SH-SY5Y (cell line): Measurements from ENCODE around the gene KLHL22.

Source experiments
- GATA2 ChIP-seq: IDR thresholded peaks from 2 replicates; pipeline ENCODE4 v1.6.1; 2011; ENCODE audit warnings: mild to moderate bottlenecking, low read depth, low read length
- GATA3 ChIP-seq: IDR thresholded peaks from 2 replicates; pipeline ENCODE4 v1.6.1; 2011; ENCODE audit warnings: low read depth, mild to moderate bottlenecking, low read length, moderate library complexity

The KLHL22 gene

DNA sequence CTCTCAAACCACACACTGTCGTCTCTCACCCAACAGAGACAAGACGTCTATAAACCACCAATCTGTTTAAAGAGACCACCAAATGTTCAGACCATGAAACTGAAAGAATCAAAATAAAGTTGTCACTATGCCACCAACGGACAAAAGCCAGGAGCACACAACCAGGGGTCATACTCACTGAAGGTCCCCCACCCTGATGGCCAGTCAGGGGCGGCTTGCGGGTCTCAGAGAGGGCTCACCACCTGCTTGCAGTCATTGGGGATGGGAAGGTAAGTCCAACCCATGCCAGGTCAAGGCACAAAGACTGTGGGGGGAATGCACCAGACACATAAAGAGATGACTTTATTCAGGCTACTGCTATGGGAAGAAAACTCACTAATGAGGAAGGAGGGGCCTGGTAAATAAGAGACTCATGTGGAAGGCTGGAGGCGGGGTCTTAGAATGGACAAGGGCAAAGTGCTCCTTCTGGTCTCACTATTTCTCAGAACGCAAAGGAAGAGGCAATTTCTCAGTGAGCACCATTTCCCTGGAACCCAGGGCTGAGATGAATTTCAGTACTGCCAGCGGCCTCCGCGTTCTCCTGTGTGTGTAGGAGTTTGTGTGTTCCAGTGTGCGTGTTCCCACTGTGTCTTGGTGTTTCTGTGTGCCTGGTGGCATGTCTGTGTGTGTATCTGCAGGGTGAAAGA, 75.3 kb downstream of the KLHL22 start:
- TF ChIP-seq GATA3 (no peak), GATA2 (no peak)

DNA sequence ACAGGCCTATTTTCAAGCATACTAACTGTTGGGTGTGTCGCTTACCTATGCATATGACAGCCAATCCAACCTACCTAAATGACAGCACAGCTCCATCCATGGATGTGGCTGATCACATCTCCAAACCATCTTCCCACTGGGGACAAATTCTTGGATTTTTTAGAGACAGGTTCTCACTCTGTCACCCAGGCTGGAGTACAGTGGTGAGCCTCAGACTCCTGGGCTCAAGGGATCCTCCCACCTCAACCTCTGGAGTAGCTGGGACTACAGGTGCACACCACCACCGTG, 76.0 kb downstream of the KLHL22 start:
- no peak for TF ChIP-seq GATA3
- TF ChIP-seq GATA2, result no peak

GRCh38 chr22:20418211-20418788, 77.3 kb downstream of the KLHL22 start:
- no peak for TF ChIP-seq GATA3

- TF ChIP-seq GATA3 (no peak), GATA2 (no peak)
Observed at GRCh38 chr22:20414450-20414849, 81.1 kb downstream of the KLHL22 start.

DNA sequence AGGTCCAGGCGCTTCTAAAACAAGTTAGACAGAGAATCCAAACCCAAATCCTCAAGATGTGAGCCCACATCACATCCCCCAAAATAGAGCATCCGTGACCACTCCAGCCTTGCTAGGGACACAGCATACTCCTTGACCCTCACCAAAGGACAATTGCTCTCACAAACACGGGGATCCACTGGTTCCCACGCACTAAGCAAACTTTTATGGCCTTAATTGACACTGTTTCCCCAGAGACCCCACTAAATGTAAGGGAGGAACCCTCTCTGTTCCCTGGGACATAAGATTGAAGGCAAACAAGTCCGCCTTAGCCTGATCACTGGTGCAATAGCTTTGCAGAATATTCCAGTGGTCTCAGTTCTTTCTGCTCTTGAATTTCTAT, 81.5 kb downstream of the KLHL22 start:
- TF ChIP-seq GATA2 (no peak), GATA3 (no peak)

- TF ChIP-seq GATA2 (no peak), GATA3 (no peak)
Observed at GRCh38 chr22:20413217-20414058, 82.2 kb downstream of the KLHL22 start.

GRCh38 chr22:20412474-20413216, 83.0 kb downstream of the KLHL22 start:
- TF ChIP-seq GATA3 (no peak), GATA2 (no peak)

DNA sequence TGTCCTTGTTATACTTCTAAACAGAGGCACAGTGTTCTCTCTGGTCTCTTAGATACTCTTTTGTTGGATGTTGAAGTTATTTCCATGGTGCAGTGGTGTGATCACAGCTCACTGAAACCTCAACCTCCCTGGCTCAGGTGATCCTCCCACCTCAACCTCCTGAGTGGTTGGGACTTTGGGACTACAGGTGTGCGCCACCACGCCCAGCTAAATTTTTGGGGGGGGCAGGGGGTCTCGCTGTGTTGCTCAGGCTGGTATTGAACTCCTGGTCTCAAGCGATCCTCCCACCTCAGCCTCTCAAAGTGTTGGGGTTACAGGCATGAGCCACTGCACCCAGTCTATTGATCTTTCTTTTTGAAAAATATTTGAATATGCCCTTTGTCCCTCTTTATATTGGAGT, 86.7 kb downstream of the KLHL22 start:
- TF ChIP-seq GATA3 (no peak), GATA2 (no peak)

GRCh38 chr22:20407829-20408228, 87.8 kb downstream of the KLHL22 start:
- TF ChIP-seq GATA3 (no peak), GATA2 (no peak)

GRCh38 chr22:20406686-20407408, 88.7 kb downstream of the KLHL22 start:
- no peak for TF ChIP-seq GATA2
- TF ChIP-seq GATA3, result no peak

GRCh38 chr22:20405931-20406685, 89.5 kb downstream of the KLHL22 start:
- TF ChIP-seq GATA3, result no peak
- TF ChIP-seq GATA2, result no peak

DNA sequence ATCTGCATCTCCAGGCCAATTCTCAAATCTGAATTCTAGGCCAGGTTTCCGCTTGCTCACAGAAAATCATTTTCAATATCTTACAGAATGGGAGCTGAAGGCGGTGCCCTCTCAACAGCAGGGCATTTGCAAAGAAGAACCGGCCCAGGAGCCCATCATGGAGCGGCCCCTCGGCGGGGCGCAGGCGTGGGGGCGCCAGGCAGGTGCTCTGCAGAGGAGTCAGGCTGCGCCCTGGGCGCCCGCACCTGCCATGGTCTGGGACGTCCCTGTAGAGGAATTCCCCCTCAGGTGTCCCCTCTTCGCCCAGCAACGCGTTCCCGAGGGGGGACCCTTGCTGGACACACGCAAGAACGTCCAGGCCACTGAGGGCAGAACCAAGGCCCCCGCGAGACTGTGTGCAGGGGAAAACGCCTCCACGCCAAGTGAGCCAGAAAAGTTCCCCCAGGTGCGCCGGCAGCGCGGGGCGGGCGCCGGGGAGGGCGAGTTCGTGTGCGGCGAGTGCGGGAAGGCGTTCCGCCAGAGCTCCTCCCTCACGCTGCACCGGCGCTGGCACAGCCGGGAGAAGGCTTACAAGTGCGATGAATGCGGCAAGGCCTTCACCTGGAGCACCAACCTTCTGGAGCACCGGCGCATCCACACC, 90.2 kb downstream of the KLHL22 start:
- TF ChIP-seq GATA2 (no peak), GATA3 (no peak)

DNA sequence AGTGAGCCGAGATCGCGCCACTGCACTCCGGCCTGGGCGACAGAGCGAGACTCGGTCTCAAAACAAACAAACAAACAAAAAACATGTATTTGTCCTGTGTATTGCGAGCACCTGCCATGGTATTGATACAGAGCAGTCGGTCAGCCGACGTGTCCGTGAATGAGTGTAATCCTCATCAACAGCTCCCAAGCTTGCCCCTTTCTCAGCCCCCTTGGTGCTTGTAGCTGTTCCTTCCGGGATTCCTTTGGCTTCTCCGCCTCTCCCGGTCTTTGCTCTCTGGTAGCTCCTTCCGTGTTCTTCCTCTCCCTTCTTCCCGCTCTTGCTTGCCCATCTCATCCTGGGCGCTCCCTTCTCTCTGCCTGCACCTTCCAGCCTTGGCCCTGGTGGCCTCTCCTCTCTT, 90.7 kb downstream of the KLHL22 start:
- TF ChIP-seq GATA2 (no peak), GATA3 (no peak)

DNA sequence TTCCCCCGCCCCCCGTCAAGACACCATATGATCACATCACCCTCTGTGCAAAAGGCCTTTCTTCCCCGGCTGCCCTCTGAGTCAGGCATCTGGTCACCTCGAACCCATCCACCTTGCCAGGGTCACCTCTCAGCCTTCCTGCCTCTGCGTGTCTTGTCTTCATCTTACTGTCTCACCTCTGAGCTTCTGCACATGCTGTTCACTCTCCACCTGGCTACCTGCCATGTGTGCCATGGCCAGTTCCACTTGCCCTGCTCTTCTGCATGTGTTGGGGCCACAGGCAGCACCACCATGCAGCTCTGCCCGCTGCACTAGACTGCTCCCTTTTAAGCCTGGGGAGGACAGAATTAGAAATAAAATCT, 91.8 kb downstream of the KLHL22 start:
- TF ChIP-seq GATA2 (no peak), GATA3 (no peak)
